GM21360 (cell line): Measurements from ENCODE around the gene ALOX5.
"Not testable (repeated sequence)": the region's sequence is repeated elsewhere in the genome, so short reads cannot be mapped to it uniquely, and the experiment has no call there.

Experiments
- ATAC-seq: cut with Tn5 transposase; IDR thresholded peaks from one replicate; pipeline ENCODE4 v1.9.1; 2021; ENCODE audit warnings: mild to moderate bottlenecking, moderate library complexity; ENCODE audit not compliant: unreplicated experiment

Gene ALOX5

DNA sequence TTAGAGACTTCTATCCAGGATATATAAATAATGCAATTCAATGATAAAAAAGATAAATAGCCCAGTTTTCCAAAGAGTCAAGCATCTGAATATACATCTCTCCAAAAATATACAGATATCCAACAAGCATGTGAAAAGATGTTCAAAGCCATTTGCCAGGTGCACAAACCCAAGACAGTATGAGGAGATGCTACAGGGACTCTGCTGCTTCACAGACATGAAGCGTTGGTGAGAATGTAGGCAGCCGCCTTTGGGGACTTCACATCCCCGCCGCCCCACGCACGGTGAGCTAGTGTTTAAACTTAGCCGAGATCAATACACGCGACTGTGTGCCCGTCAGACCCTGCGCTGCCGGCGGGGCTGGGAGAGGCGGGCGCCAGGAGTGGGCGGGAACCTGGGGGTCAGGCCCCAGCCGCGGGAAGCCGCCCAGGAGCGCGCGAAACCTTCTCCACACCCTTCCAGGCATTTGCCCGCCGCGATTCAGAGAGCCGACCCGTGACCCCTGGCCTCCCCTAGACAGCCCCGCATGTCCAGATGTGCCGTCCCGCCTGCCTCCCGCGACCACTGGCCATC is 927 bp upstream of the ALOX5 start:
- ATAC-seq = peak; percentile 41

DNA sequence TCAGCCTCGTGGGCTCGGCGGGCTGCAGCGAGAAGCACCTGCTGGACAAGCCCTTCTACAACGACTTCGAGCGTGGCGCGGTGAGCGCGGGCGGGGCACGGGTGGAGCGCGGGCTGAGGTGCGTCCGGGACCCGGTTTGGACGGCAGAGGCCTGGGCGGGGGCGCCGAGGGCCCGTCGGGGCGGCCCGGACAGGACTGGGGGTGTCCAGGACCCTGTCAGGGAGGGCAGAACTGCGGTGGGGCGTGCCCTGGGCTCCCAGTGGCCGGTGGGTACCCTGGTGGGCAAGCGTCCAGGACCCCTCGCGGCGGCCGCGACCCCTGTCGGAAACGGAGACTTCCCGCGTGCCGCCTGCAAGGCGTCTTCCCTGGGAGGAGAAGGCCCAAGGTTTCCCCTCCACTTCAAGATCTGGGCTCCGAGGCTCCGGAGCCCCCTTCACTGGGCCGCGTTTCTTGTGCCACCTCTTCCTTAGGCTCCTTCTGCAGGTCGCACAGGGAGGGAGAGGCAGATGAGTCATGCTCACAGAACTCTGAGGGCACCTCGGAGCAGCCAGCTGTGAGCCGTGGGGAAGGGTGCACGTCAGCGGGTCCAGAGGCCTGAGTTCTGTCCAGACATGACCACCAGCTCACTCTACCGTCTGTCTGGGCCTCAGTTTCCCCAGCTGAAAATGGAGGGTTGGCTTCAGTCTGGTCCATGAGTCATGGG is 485 bp downstream of the ALOX5 start:
- ATAC-seq = no peak

DNA sequence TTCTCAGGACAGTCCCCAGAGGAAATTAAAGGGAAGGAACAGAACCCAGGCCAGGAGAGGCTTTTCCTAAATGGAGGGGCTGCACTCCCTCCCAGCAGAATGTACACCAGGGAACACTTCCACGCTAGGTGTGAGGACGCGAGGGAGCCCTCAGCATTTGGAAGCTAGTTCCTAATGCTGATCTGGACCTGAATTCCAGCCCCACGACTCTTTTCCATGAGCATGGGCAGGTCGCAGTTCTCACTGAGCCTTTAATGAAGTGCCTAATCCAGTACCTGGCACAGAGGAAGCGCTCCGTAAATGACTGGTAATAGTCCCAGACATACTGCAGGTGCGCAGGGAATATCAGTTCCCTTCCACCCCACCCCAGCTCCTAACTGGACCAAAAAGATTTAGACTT is 1.1 kb downstream of the ALOX5 start:
- ATAC-seq = no peak

DNA sequence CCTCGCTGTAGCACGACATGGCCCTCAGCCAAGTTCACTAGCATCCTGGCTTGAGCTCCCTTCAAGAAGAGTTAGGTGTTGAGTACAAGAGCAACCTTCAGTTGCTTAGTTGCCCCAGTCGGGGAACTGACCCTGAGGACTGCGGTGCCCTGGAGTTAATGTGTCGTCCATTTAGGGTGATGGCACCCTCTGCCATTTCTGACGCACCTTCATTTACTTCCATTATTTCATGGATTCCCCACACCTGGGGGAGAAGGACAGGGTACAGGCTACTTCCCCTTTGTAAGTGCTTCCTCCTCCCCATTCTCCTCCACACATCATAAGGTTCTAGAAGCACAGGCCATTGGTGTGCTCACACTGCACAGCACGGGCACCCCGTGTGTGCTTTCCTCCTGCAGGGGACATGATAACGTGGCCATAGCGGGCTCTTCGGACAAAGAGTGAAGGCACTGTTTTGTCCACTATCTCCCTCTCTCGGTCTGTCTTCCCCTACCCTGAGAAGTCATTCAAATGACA is 1.8 kb downstream of the ALOX5 start:
- ATAC-seq = peak; percentile 27

DNA sequence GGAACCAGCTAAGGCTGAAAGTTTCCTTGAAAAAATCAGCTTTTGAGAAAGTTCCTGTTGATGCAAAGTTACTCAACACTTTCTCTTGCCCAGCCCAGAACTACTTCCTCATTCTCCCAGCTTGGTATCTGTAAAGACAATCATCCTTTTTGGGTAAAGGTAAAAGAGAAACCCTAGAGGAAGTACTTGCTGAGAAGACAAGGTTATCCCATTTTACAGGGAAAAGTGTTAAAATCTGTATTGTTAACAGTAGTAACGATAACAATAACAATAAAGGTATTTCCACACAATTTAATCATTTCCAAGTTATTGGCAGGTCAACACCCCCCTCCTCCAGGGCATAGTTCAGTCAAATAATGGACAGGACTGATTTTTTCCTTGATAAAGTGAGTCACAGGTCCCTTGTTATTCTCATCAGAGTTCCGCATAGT is 2.4 kb downstream of the ALOX5 start:
- no peak for ATAC-seq

DNA sequence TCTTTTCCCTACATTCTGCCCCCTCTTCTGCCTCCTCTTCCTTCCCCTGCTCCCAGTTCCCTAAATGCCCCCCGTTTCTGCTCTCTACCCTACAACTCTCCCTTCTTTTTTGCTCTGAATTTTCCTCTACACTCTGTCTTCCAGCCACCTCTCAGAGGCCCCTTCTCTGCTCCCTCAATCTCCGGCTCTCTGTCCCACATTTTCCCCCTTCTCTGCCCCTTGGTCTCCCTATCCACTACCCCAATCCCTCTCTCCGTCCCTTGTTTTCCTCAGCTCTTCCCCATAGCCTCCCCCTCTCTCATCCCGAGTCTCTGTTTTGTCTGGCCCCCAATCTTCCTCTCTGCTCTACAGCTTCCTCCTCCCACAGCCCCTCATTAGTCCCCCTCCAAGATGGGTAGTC is 3.3 kb downstream of the ALOX5 start:
- no peak for ATAC-seq

DNA sequence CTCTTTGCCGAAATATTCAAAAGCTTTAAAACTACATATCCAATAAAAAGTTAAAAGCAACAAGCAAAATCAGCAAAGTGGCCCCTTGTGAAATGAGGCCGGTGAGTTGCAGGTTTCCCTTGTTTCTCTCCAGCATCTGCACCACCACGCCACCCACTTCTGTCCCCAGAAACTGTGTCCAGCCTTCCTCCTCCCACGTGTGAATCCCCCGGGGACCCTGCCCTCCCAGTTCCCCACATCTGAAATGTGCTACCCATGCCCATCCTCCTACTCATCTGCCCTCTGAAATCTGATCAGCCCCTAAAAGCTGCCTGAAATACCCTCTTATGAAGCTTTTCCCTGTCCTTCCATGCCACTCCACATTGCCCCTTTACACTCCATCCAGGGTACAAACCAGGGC is 3.8 kb downstream of the ALOX5 start:
- no peak for ATAC-seq

DNA sequence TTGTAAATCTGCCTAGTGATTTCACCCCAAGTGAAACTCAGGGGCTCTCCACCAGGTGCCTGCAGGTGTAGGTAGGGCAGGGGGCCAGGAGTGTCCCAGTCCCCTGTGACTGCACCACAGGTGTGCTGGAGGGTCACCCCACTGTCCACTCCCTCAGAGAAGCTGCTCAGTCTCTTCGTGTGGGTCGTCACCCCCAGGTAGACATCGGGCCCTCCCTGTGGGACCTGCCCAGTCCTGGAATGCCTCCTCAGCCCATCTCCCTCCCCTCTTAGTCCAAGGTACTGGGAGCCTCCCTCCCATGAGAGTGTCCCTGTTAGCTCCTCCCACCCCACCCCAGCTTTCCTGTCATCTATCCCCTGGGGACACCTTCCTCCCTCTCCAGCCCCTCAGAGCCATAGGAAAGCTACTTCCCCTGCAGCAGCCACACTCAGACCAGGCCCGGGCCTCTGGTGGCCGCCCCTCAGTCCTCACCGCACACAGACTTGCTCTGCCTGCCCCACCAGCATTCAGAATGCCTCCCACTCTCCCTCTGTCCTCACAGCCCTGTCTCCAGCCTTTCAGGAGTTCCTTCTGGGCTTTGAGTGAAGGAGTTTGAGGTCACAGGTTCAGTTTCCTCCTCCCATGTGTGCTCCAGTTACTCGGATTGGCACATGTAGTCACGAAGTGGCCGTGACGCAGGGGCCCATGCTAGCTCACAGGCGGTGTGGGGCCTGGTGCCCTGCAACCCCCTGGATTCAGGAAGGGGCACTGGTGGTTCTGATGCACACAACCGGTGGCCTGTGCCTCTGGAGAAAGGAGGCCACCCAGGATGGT is 5.1 kb downstream of the ALOX5 start:
- no peak for ATAC-seq

DNA sequence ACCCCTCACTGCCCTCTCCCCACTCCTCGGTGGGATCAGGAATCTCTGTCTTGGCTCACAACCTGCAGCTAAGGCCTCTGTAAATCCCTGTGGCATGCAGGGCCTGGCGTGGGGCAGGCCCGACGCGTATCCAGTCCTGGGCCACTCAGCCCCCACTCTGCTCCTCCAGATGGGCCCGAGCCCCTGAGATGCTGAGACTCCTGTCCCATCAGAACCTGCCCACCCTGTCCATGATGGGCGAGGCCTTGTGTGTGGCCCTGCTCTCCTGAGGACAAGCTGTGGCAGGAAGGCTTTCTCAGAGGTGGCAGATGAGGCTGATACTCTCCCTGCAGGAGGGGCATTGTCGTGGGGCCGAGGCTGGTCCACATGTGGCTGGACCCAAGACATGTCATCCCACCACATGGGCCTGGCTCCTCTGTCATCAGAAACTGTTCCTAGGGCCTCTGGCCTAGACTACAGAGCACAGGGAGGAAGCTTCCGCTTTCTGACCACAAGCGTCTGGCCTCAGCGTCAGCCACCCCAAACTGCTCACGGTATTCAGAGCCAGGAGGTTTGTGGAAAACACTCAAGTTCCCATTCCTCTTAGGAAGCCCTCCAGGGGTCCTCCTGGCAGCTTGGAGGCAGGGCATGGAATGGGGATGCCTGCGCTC is 6.0 kb downstream of the ALOX5 start:
- no peak for ATAC-seq

DNA sequence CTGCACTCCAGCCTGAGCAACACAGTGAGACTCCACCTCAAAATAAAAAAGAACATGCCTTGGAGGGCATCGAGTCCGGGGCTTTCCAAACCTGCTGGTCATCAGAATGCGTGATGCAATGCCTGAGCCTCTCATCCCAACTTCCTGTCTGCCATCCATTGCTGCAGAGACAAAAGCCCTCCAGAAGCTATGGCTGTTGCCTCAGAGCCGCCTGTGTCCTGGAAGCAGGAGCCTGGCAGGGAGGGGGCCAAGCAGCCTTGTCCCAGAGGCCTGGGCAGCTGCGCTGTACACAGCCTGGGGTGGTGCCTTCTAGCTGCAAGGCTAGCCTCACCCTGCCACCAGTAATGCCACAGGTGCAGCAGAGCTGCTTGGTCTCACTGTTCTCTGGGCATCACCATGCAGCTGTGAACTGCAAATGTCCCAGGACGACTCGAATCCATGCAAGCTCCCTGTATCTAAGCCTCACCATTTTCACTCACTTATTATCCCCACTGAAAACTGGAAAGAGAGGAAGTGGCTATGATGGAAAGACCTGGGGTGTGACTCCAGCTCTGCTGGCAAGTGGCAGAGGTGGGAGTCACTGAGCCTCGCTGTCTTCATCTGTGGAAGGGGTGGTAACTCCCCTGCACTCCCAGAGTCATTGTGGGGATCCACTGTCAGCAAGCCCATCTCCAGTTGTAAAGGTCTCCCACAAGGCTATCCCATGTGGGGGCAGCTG is 7.0 kb downstream of the ALOX5 start:
- no peak for ATAC-seq

DNA sequence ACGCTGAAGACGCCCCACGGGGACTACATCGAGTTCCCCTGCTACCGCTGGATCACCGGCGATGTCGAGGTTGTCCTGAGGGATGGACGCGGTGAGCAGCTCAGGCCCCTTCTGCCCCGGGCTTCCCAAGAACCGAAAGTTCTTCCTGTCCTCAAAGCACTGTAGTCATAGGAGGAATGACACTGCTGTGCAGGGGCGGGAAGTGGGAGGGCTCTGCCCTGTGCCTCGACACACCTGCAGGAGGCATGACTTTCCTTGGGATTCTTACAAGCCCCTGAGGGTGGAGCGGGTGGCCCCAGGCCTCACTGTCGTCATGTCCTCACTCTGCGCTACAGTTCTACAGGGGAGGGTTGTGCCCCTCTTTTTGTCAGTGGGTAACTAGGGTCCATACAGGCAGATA is 8.6 kb downstream of the ALOX5 start:
- no peak for ATAC-seq

DNA sequence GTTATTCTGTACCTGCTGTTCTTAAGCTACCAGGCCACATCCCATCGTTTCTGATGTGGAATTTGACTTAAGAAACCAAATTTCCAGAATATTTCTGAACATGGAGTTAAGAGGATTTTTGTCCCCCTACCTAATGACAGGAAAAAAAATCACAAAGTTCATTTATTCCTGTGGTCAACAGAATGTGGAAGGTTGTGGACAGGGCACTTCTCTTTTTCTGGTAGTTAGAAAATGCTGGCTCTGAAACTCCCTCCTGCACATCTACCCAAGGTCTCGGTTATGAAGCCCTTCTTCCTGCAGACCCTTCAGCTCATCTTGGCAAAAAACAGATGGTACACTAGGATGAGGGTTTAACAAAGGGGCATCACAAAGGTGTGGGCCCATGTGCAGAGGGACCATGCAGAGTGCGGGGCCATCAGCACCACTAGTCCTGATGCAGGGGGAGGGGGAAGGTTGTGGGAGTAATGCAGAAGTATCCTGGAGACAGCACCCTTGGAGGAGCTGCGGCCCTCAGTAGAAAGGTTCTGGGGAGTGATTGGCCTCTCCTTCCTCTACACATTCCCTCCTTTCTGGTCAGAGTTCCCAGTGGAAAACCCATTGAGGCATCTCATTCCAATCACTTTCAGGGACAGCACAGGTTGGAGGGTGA is 9.8 kb downstream of the ALOX5 start:
- ATAC-seq = no peak

DNA sequence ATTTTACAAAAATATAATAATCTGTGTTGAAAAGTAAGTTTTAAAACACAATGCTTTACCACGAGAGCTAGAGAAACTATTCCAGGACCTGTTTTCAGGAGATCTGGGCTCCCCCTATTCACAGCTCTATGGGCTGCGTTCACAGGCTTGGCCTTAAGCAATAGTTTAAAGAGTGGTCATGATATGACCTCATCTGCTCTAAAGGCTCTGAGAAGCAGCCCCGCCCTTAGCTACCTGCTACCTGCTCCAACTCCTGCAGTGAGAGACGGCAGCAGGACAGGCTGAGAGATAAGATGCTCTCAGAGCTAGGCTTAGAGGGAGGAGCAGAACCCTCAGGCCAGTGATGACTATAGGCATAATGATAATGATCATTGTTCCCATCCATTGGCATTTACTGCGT is 12.6 kb downstream of the ALOX5 start:
- no peak for ATAC-seq

DNA sequence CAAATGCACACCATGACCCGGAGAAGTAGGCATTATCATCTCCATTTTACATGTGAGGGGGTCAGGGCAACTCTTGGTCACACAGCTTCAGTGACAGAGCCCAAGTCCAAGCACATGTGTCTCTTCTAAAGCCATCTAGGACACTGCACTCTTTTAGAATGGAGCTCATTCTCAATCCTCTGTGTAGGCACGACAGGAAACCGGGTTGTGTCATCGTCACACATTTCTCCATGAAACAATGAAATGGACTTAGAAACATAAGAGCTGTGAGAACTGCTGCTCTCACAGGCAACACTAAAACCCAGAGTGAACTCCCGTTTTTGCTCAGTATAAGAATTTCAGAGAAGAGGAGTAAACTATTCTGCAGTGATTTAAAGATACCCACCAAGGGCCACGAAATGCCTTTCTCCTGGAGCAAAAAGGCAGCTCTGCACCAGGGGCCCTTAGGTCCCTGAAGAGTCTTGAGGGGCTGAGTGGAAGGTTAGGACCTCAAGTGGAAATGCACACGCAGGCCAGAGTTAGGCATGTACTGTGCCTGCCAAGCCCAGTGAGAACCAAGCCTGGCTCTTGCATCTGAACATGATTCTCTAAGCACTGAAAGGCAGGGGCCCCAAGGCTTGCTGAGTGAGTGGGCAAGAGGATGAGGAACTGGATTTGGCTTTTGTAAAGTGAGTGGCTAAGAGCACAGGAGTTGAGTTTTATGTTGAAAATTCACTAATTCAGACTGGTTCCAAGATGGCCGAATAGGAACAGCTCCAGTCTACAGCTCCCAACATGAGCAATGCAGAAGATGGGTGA is 13.3 kb downstream of the ALOX5 start:
- no peak for ATAC-seq

DNA sequence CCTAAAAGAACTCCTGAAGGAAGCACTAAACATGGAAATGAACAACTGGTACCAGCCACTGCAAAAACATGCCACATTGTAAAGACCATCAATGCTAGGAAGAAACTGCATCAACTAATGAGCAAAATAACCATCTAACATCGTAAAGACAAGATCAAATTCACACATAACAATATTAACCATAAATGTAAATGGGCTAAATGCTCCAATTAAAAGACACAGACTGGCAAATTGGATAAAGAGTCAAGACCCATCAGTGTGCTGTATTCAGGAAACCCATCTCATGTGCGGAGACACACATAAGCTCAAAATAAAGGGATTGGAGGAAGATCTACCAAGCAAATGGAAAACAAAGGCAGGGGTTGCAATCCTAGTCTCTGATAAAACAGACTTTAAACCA is 15.7 kb downstream of the ALOX5 start:
- ATAC-seq = not testable (repeated sequence)

DNA sequence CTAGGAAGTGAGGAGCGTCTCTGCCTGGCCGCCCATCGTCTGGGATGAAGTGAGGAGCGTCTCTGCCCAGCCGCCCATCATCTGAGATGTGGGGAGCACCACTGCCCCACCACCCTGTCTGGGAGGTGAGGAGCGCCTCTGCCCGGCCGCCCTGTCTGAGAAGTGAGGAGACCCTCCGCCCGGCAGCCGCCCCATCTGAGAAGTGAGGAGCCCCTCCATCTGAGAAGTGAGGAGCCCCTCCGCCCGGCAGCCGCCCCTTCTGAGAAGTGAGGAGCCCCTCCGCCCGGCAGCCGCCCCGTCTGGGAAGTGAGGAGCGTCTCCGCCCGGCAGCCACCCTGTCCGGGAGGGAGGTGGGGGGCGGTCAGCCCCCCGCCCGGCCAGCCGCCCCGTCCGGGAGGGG is 17.6 kb downstream of the ALOX5 start:
- ATAC-seq = not testable (repeated sequence)

DNA sequence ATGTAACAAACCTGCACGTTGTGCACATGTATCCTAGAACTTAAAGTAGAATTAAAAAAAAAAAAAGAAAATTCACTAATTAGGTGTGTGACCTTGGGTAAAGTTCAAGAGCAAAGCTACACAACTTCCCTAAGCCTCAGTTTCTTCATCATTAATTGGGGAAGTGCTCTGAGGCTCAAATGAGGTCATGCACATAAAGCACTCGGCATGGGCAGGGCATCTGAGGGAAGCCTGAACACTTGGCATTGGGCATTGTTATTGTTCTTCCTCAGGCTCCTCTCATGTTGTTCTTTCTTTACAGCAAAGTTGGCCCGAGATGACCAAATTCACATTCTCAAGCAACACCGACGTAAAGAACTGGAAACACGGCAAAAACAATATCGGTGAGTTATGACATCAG is 21.5 kb downstream of the ALOX5 start:
- ATAC-seq = no peak

DNA sequence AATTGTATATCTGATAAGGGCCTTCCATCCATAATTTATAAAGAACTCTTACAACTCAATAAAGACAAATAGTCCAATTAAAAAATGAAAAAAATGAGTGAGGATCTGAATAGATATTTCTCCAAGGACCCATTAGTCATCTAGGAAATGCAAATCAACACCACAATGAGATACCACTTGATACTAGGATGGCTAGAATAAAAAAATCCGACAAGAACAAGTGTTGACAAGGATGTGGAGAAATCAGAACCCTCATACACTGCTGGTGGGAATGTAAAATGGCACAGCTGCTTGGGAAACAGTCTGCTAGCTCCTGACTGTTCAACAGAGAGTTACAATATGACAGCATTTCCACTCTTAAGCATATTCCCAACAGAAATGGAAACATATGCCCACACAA is 24.6 kb downstream of the ALOX5 start:
- ATAC-seq = no peak

DNA sequence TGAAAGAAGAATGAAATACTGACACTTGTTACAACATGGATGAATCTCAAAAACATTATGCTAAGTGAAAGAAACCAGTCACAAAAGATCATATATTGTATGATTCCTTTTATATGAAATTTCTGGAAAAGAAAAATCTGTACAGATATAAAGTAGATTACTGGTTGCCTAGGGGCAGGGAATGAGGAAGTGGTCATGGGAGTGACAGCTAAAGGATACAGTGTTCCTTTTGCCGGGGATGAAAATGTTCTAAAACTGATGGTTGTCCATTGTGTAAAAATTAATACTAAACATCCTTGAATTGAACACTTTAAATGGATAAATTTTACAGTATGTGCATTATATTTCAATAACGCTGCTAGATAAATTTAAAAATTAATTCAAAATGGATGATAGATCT is 25.1 kb downstream of the ALOX5 start:
- no peak for ATAC-seq
